Fibroblast of skin of right quadriceps (primary cell): ENCODE data around the gene KLK14.

Source experiments
- DNase-seq: peaks from one replicate; pipeline ENCODE4 v3.0.0-alpha.2; 2013

KLK14 gene

DNA sequence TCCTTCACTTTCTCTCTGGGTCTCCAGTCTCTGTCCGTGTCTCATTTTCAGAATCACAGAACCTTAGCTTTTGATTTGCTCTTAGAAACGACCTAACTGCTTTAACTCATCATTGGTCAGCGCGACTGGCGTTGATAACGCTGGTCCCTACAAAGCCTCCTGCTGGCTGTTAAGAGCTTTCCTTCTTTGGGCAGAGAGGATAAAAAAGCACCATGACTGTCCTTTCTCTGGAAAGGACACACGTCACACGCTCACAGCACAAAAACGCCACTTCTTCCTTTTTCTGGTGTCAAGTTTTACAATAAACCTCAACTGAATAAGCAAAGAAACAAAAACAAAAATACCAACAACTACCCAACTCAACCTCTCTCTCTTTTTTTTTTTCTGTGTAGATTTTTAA lies 46.2 kb downstream of the KLK14 start:
- no peak for DNase-seq

DNA sequence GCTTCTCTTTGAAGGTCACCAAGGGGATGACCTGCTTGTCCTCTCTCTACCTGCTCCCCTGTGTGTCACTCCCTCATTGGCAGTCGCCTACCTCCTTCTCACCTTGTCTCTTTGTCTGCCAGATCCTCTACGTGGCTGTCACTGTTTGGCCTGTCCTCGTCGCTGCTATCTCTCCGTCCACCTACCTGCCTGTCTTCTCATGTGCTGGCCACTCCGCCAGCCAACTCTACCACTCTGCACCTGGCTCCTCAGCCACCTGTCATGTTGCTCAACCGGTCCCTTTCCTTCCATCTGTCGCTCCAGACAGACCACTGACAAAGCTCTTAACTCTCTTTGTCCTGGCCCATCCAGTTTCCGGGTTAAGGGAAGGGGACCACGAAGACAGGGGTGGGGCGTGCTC lies 48.0 kb downstream of the KLK14 start, which contains the start of gene KLK12:
Gene KLK12, minus strand, starts transcription at position 299 of the 400 bp plus-strand sequence. CDS start 381 bp downstream, outside the sequence.
- DNase-seq, result no peak

DNA sequence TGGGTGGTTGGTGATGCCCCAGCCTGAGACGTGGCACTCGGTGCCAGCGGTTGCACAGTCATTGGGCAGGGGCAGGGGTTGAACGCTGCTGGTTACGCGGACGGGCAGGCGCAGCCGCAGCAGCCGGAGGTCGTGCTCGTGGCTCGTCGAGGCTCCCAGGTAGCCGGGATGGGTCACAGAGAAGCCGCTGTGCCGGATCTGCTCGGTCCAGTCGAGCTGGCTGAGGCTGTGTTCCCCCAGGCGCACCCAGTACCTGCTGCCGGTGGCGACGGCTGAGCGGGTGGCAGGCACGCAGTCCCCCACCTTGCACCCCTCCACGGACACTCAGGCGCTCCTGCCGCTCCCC lies 50.8 kb downstream of the KLK14 start:
- no peak for DNase-seq

DNA sequence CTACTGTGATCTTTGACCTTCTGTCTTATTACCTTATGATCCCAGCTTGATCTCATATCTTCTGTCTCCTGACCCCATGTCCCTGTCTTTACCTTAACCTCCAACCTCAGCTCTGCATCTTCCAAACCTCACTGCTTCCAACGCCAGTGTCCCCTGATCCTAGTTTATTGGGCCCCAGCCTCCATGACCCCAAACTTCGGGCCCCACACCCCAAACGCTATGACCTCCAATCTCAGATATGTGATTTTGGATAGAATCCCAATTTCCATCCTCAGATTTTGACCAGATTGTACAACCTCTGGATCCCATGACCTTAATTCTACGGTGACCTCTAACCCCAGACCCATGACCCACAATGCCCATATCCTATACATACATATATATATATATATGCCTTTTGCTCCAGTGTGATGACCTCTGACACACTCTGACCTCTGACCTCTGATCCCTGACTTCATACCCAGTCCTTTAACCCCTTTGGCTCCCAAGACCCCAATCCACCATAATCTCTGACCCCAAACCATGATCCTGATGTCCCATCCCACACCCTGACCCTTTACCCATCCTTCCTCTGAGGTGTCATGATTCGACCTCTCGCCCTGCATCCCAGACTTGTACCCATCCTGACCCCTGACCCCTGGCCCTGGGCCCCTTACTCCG lies 51.3 kb downstream of the KLK14 start:
- DNase-seq, result no peak

DNA sequence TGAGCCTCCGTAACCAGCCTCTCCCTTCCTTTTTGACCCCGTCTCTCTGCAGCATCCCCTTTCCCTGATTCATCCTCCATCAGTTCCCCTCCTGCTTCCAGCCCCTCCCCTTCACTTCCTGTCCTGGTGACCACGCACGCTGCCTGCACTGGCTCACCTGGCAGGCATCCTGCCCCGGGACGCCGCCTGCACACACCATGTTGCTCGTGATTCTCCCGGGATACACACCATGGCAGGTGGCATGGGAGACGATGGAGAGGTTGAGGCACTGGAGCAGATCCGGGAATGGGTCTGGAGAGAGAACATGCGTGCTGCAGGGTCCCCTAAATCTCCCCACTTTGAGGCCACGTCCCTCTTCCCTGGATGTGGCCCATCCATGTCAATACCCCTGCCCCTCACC lies 52.1 kb downstream of the KLK14 start:
- no peak for DNase-seq

DNA sequence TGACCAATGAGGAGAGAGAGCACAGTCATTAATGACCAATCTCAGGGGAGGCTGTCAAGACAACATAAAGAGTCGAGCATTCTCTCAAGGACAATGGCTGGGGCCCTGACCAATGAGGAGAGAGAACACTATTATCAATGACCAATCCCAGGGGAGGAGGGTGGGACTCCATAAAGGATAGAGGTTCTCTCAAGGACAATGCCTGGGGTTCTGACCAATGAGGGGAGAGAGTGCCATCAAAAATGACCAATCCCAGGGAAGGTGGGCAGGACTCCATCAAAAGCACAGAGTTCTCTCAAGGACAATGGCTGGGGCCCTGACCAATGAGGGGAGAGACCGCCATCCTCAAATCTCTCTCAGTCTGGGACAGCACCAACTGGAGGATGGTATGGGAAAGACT lies 53.0 kb downstream of the KLK14 start:
- DNase-seq, result no peak
